HFFc6 (cell line): ENCODE measurements around the gene MAP2K3. TPM values are rescaled to one million over a fixed set of nuclear protein-coding genes. Genes with fewer than 3 reads are reported as not detected.

Experiments
- DNase-seq: peaks from one replicate; pipeline ENCODE4 v3.0.0-alpha.2; 2018
- H3K27ac Mint-ChIP-seq: 2 replicates; pipeline ENCODE4 v1.8.0; 2020; ENCODE audit warnings: mild to moderate bottlenecking, mixed read lengths
- H3K27me3 Mint-ChIP-seq: 2 replicates; pipeline ENCODE4 v1.8.0; 2021; ENCODE audit warnings: mild to moderate bottlenecking, moderate library complexity, mixed read lengths; ENCODE audit not compliant: insufficient read depth
- H3K36me3 Mint-ChIP-seq: 2 replicates; pipeline ENCODE4 v1.8.0; 2021; ENCODE audit warnings: low read depth, mixed read lengths
- H3K4me1 Mint-ChIP-seq: 2 replicates; pipeline ENCODE4 v1.8.0; 2020; ENCODE audit warnings: low read depth, mixed read lengths
- H3K4me3 Mint-ChIP-seq: 2 replicates; pipeline ENCODE4 v1.8.0; 2020; ENCODE audit warnings: mild to moderate bottlenecking, moderate library complexity, mixed read lengths
- H3K9me3 Mint-ChIP-seq: 2 replicates; pipeline ENCODE4 v1.8.0; 2020; ENCODE audit warnings: mild to moderate bottlenecking, mixed read lengths
- CTCF ChIP-seq: fragments of 200-600 bp; sonication (generic); IDR thresholded peaks from 2 replicates; pipeline ENCODE4 v1.5.0; 2021; ENCODE audit warnings: antibody characterized with exemption, mild to moderate bottlenecking
- total RNA-seq, 6 experiments: library from RNA; stranded (reverse); fragmentation: NEBNext Ultra II Directional; extraction: Animal tissue kit (Norgen Biotek cat#: 25700); gene quantifications; 2 replicates in 1 of 6; 3 replicates in 5 of 6; pipeline ENCODE4 v1.2.3, GENCODE V29; 2021

Gene MAP2K3
- total RNA-seq, 6 experiments from 2014 or later = 177 to 221 (median 184) TPM

- Mint-ChIP-seq H3K9me3 (no peaks in the 10 kb centered on the region), H3K36me3 (no peaks in the 10 kb centered on the region), H3K4me3 (no peak overlapping the region), H3K4me1 (peaks cover 50% of the 10 kb centered on the region), H3K27ac (no peak overlapping the region), H3K27me3 (peaks cover 2% of the 10 kb centered on the region)
- no peak for TF ChIP-seq CTCF
- no peak for DNase-seq
Observed at GRCh38 chr17:21277332-21277731, 7.2 kb upstream of the MAP2K3 start.

- TF ChIP-seq CTCF = 0 out of 2 replicates have a peak, but pooled peaks have one; percentile 19
- Mint-ChIP-seq H3K27me3 (peaks cover 2% of the 10 kb centered on the region), H3K4me3 (no peak overlapping the region), H3K9me3 (no peaks in the 10 kb centered on the region), H3K4me1 (peaks cover 62% of the 10 kb centered on the region), H3K36me3 (no peaks in the 10 kb centered on the region), H3K27ac (no peak overlapping the region)
- DNase-seq = no peak
Observed at GRCh38 chr17:21278450-21279197, 5.9 kb upstream of the MAP2K3 start.

DNA sequence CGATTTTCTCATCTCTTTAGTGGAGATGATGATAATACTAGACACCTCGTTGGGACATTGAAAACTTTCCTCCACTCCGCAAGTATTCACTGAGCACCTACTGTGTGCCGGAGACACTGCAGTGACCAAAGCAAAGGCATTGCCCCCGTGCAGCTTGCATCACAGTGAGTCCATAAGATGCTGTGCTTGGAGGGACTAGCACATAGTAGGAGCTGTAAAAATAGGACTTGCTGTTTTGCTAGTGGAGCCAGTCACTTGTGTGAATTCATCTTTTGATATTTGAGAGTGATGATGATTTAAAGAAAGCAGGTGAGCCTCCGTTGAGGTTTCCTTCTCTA is 5.3 kb upstream of the MAP2K3 start:
- peaks cover 2% of the 10 kb centered on the region for H3K27me3 Mint-ChIP-seq
- H3K9me3 Mint-ChIP-seq = no peaks in the 10 kb centered on the region

DNA sequence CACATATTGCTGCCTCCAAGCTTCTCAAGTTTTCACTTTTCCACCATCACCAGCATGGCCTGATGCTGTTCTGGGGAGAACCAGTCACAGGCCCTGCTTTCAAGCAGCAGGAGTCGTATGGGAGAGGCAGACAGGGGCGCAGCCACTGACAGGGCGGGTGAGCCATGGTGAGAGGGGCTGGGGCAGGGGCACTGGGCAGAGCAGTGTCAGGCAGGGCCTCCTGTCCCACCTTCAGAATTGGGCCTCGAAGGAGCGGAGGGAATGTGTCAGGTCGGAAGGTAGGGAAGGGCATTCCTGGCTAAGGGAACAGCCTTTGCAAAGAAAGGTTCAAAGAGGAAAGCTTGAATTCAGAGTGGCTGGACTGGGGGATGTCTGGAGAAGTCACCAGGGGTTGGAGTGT is 4.9 kb upstream of the MAP2K3 start:
- no peak overlapping the region; the same call in 1 of the 2 replicates for H3K27ac Mint-ChIP-seq

More for the DNA sequence above, 5.3 kb upstream of the MAP2K3 start:
- H3K36me3 Mint-ChIP-seq = no peaks in the 10 kb centered on the region
- no peak overlapping the region for H3K4me3 Mint-ChIP-seq
- no peak for DNase-seq
- peaks cover 64% of the 10 kb centered on the region for H3K4me1 Mint-ChIP-seq
- H3K27ac Mint-ChIP-seq = no peak overlapping the region
- TF ChIP-seq CTCF = no peak

DNA sequence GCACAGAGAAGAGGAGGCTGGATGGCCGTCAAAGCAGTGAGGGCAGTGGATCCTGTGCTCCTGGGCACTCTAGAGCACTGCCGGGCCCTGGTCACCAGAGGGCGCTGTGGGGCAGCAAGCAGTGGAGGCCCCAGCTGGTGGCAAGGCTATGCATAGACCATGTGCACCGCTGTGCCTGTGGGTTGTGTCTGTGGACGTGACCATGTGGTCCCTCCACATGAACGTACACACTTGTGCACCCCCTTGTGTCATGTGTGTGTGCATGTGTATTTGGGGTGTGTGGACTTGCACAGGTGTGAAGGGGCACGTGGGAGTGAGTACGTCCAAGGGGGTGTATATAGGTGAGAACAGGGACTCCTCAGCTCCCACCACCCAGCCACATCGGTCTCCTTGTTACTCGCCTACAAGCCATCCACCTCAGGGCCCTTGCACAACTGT is 4.4 kb upstream of the MAP2K3 start:
- Mint-ChIP-seq H3K27me3 (peaks cover 2% of the 10 kb centered on the region), H3K36me3 (peaks cover under 1% of the 10 kb centered on the region), H3K4me1 (peaks cover 58% of the 10 kb centered on the region), H3K4me3 (no peak overlapping the region), H3K27ac (peak overlapping the region; percentile 42), H3K9me3 (no peaks in the 10 kb centered on the region)
- peak; percentile 78 for DNase-seq
- TF ChIP-seq CTCF = peak; percentile 99

More for the DNA sequence above, 4.9 kb upstream of the MAP2K3 start:
- H3K27me3 Mint-ChIP-seq = peaks cover 2% of the 10 kb centered on the region
- DNase-seq = no peak
- TF ChIP-seq CTCF = no peak
- no peaks in the 10 kb centered on the region for H3K36me3 Mint-ChIP-seq
- no peak overlapping the region for H3K4me3 Mint-ChIP-seq
- no peaks in the 10 kb centered on the region for H3K9me3 Mint-ChIP-seq
- peaks cover 63% of the 10 kb centered on the region for H3K4me1 Mint-ChIP-seq
